Hepatocyte (in vitro differentiated cells): ENCODE data around the gene PRPF6. TPM values are rescaled to one million over a fixed set of nuclear protein-coding genes. Genes with fewer than 3 reads are reported as not detected.

Experiments used
- DNase-seq: peaks from one replicate; pipeline ENCODE4 v3.0.0-alpha.2; 2016; ENCODE audit warnings: low spot score
- H2AFZ ChIP-seq: fragments of 200-600 bp; sonication (generic); 2 replicates; pipeline ENCODE4 v1.6.0; 2016; ENCODE audit warnings: antibody characterized with exemption, mild to moderate bottlenecking
- H3K27ac ChIP-seq: fragments of 200-600 bp; sonication (generic); 2 replicates; pipeline ENCODE4 v1.5.1; 2016; ENCODE audit warnings: mild to moderate bottlenecking
- H3K27me3 ChIP-seq: fragments of 200-600 bp; sonication (generic); 2 replicates; pipeline ENCODE4 v1.6.1; 2016
- H3K36me3 ChIP-seq: fragments of 200-600 bp; sonication (generic); replicated peaks from 2 replicates; pipeline ENCODE4 v1.5.1; 2016; ENCODE audit warnings: low read depth; ENCODE audit not compliant: insufficient read depth
- H3K4me1 ChIP-seq: fragments of 200-600 bp; sonication (generic); 2 replicates; pipeline ENCODE4 v1.5.1; 2016; ENCODE audit warnings: mild to moderate bottlenecking, moderate library complexity; ENCODE audit not compliant: insufficient read depth
- H3K4me2 ChIP-seq: fragments of 200-600 bp; sonication (generic); 2 replicates; pipeline ENCODE4 v1.6.0; 2016
- H3K4me3 ChIP-seq: fragments of 200-600 bp; sonication (generic); 2 replicates; pipeline ENCODE4 v1.5.1; 2016; ENCODE audit warnings: mild to moderate bottlenecking
- H3K79me2 ChIP-seq: fragments of 200-600 bp; sonication (generic); 2 replicates; pipeline ENCODE4 v1.6.0; 2017; ENCODE audit warnings: mild to moderate bottlenecking
- H3K9me2 ChIP-seq: fragments of 200-600 bp; sonication (generic); replicated peaks from 2 replicates; pipeline ENCODE4 v1.6.0; 2017; ENCODE audit warnings: mild to moderate bottlenecking; ENCODE audit not compliant: insufficient read depth
- H3K9me3 ChIP-seq: fragments of 200-600 bp; sonication (generic); 2 replicates; pipeline ENCODE4 v1.5.1; 2016; ENCODE audit warnings: low read depth, mild to moderate bottlenecking
- H4K20me1 ChIP-seq: fragments of 200-600 bp; sonication (generic); 2 replicates; pipeline ENCODE4 v1.6.0; 2016; ENCODE audit warnings: mild to moderate bottlenecking; ENCODE audit not compliant: insufficient read depth, poor library complexity, severe bottlenecking
- CTCF ChIP-seq: fragments of 200-600 bp; sonication (generic); IDR thresholded peaks from 2 replicates; pipeline ENCODE4 v1.5.1; 2016; ENCODE audit warnings: antibody characterized with exemption, mild to moderate bottlenecking; ENCODE audit not compliant: poor library complexity
- EZH2 ChIP-seq: fragments of 200-600 bp; sonication (generic); IDR thresholded peaks from 2 replicates; pipeline ENCODE4 v1.6.1; 2016; ENCODE audit warnings: antibody characterized with exemption, mild to moderate bottlenecking, borderline replicate concordance
- EZH2phosphoT487 ChIP-seq: fragments of 200-600 bp; sonication (generic); IDR thresholded peaks from one replicate; pipeline ENCODE4 v1.6.1; 2018; ENCODE audit warnings: antibody characterized with exemption, mild to moderate bottlenecking, low read depth, moderate library complexity; ENCODE audit not compliant: unreplicated experiment, severe bottlenecking
- WGBS: methylation state at CpG from one replicate; pipeline ENCODE4 v1.1.6; 2016; ENCODE audit warnings: low lambda C conversion rate; ENCODE audit errors: missing lambda C conversion rate; 5-methylcytosine and 5-hydroxymethylcytosine counted together
- polyA plus RNA-seq: library from polyadenylated mRNA; unstranded; fragments of >200 nt; fragmentation: Nextera tagmentation; extraction: Ambion mirVana; gene quantifications from 2 replicates; pipeline ENCODE4 v1.2.1, GENCODE V29; 2016
- total RNA-seq: library from RNA; depleted of rRNA; stranded (reverse); fragments of >200 nt; gene quantifications from 2 replicates; pipeline ENCODE4 v1.2.3, GENCODE V29; 2014

PRPF6 gene
- total and polyA plus RNA-seq, 2 experiments from 2014 or later = 37.3 to 41.3 TPM

DNA sequence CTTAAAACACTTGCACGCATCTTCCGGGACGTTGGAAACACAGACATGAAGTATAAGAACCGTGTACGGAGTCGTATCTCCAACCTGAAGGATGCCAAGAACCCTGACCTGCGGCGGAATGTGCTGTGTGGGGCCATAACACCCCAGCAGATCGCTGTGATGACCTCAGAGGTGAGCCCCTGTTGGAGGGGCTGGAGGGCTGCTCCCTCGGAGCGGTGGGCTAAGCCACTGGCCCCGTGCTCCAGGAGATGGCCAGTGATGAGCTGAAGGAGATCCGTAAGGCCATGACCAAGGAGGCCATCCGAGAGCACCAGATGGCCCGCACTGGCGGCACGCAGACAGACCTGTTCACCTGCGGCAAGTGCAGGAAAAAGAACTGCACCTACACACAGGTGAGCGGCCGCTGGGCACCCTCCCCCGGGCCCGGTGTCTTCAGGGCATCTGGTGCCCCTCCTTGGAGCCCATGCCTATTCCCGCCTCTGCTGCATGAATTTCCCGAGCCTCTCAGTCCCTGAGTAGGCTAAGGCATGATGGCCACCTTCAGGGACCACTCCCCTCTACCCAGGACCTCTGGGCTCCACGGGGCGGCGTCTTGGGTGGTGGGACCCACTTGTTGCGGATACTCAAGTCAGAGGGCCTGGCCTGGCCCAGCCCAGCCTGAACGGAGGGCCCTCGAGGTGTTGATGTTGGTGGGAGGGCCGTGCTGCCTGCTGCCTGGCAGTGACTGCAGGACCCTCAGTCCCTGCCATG, 89.5 kb downstream of the PRPF6 start:
- TF ChIP-seq CTCF (no peak), EZH2 (no peak)
- Histone ChIP-seq H3K27me3 (no peaks in the 10 kb centered on the region), H3K4me3 (no peak overlapping the region), H3K9me3 (no peaks in the 10 kb centered on the region), H3K4me1 (no peaks in the 10 kb centered on the region), H3K79me2 (no peaks in the 10 kb centered on the region), H3K36me3 (no peaks in the 10 kb centered on the region), H2AFZ (no peak overlapping the region), H3K27ac (no peak overlapping the region), H3K4me2 (no peak overlapping the region), H4K20me1 (no peaks in the 10 kb centered on the region), H3K9me2 (no peaks in the 10 kb centered on the region)
- 98% methylated on average over 31 of the region's 31 CpGs for WGBS
- no peak for DNase-seq

DNA sequence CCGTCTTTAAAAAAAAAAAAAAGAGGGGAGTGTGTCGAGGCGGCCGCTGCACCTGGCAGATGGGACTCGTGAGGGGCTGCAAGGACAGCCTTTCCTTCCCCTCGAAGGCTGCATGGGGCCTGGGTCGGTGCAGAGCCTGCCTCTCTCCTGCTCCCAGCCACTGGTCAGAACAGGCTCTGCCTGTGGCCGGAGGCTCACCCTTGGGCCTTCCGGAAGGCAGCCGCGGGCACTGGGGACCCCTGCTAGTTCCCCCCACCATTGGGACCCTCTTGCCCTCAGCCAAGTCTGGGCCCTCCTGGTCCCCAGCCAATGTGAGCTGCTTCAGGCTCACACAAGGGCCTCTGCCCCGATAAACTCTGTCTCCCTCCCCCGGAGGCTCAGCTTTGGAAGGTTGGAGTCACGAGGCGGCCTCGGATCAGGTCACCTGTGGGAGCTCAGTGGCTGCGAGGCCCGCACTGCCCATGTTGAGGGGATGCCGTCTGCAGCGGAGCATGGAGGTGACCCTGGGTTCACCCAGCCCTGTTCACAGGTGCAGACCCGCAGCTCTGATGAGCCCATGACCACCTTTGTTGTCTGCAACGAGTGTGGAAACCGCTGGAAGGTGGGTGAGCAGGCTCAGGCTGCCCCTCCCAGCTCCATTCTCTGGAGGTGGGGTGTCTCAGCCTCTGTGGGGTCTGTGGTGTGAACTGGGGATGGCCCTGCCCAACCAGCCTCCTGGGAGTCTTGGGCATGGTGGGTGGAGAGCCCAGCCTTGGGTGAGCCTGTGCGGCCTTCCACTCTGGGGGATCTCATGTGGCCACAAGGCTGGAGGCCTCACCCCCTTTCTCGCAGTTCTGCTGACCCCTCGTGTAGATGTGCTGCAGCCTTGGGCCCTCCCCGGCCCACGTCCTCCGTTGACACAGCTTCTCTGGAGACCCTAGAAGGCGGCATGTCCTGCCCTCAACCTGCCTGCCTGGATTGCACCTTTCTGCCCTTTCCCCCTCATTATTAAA, 90.7 kb downstream of the PRPF6 start:
- Histone ChIP-seq H3K36me3 (no peaks in the 10 kb centered on the region), H3K9me2 (no peaks in the 10 kb centered on the region), H3K27ac (no peak overlapping the region), H2AFZ (no peak overlapping the region), H3K9me3 (no peaks in the 10 kb centered on the region), H3K79me2 (no peaks in the 10 kb centered on the region), H3K4me2 (no peak overlapping the region), H4K20me1 (no peaks in the 10 kb centered on the region), H3K27me3 (no peaks in the 10 kb centered on the region), H3K4me1 (no peaks in the 10 kb centered on the region), H3K4me3 (no peak overlapping the region)
- WGBS = 93% methylated on average over 29 of the region's 30 CpGs
- no peak for TF ChIP-seq CTCF
- no peak for TF ChIP-seq EZH2
- no peak for TF ChIP-seq EZH2phosphoT487
- no peak for DNase-seq

DNA sequence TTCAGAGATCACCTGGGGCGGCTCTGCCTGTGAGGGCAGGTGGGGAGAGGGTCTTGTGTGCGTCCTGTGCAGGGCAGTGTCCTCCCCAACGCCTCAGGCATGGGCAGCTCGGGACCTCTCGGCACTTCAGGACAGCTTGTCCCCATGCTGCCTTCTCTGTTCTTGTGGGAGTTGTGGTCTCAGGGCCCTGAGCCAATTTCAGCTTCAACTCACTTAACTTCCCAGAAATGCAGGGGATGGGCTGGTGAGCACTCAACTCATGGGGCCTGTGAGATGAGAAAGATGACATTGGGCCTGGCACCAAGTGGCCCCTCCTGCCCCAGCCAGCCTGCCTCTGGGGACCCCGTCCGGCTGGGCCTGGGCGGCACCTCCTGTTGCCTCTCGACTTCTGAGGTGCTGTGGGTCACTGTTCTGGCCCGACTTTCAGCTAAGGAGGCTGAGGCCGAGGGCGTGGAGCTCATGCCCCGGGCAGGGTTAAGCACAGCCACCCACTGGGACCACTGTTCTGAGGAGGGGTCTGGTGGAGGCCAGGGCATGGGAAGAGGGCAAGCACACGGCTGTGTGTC, 91.6 kb downstream of the PRPF6 start:
- no peak for DNase-seq
- TF ChIP-seq CTCF = no peak
- no peak for TF ChIP-seq EZH2
- no peak for TF ChIP-seq EZH2phosphoT487
- H3K27ac ChIP-seq = no peak overlapping the region

More for the DNA sequence above, 91.6 kb downstream of the PRPF6 start:
- Histone ChIP-seq H3K9me3 (no peaks in the 10 kb centered on the region), H4K20me1 (no peaks in the 10 kb centered on the region), H2AFZ (no peak overlapping the region), H3K4me3 (no peak overlapping the region), H3K4me2 (no peak overlapping the region), H3K79me2 (no peaks in the 10 kb centered on the region), H3K9me2 (no peaks in the 10 kb centered on the region), H3K36me3 (no peaks in the 10 kb centered on the region), H3K27me3 (no peaks in the 10 kb centered on the region), H3K4me1 (no peaks in the 10 kb centered on the region)
- 90% methylated on average over 14 of the region's 14 CpGs for WGBS
